Endodermal cell (in vitro differentiated cells): ENCODE data around the gene ASB10. TPM values are rescaled to one million over a fixed set of nuclear protein-coding genes. Genes with fewer than 3 reads are reported as not detected.

Experiments used
- DNase-seq: peaks from one replicate; pipeline ENCODE4 v3.0.0-alpha.2; 2017
- H3K27ac ChIP-seq: 2 replicates; pipeline ENCODE4 v1.5.1; 2013; ENCODE audit warnings: mild to moderate bottlenecking, low read depth, low read length, moderate library complexity
- H3K27me3 ChIP-seq: 2 replicates; pipeline ENCODE4 v1.6.1; 2013; ENCODE audit warnings: mild to moderate bottlenecking, low read length, moderate library complexity; ENCODE audit not compliant: insufficient read depth, control insufficient read depth, poor library complexity, severe bottlenecking
- H3K36me3 ChIP-seq: 2 replicates; pipeline ENCODE4 v1.7.0; 2013; ENCODE audit warnings: mild to moderate bottlenecking, low read length, moderate library complexity; ENCODE audit not compliant: control insufficient read depth, insufficient read depth
- H3K4me1 ChIP-seq: one replicate; pipeline ENCODE4 v1.7.0; 2013; ENCODE audit warnings: low read length; ENCODE audit not compliant: control insufficient read depth, insufficient read depth
- H3K4me3 ChIP-seq: 2 replicates; pipeline ENCODE4 v1.5.1; 2013; ENCODE audit warnings: mild to moderate bottlenecking, low read length, moderate library complexity
- H3K9ac ChIP-seq: 2 replicates; pipeline ENCODE4 v1.6.1; 2013; ENCODE audit warnings: mild to moderate bottlenecking, low read length, moderate library complexity; ENCODE audit not compliant: poor library complexity, severe bottlenecking; ENCODE audit errors: extremely low read depth
- H3K9me3 ChIP-seq: 2 replicates; pipeline ENCODE4 v1.6.1; 2013; ENCODE audit warnings: mild to moderate bottlenecking, low read length, moderate library complexity; ENCODE audit not compliant: control insufficient read depth
- H3K27ac Mint-ChIP-seq: 2 replicates; pipeline ENCODE4 v1.8.0; 2020; ENCODE audit warnings: mixed read lengths
- H3K27me3 Mint-ChIP-seq: 2 replicates; pipeline ENCODE4 v1.8.0; 2021; ENCODE audit warnings: mild to moderate bottlenecking, mixed read lengths; ENCODE audit not compliant: insufficient read depth
- H3K36me3 Mint-ChIP-seq: 2 replicates; pipeline ENCODE4 v1.8.0; 2020; ENCODE audit warnings: low read depth, mixed read lengths
- H3K4me1 Mint-ChIP-seq: 2 replicates; pipeline ENCODE4 v1.8.0; 2020; ENCODE audit warnings: mixed read lengths
- H3K4me3 Mint-ChIP-seq: 2 replicates; pipeline ENCODE4 v1.8.0; 2020; ENCODE audit warnings: mild to moderate bottlenecking, moderate library complexity, mixed read lengths
- H3K9me3 Mint-ChIP-seq: 2 replicates; pipeline ENCODE4 v1.8.0; 2020; ENCODE audit warnings: mild to moderate bottlenecking, mixed read lengths
- WGBS, 2 experiments: methylation state at CpG; one replicate each; pipeline versions ENCODE4 v1.1.5 to v1.1.7; 2013; ENCODE audit warnings: missing lambda C conversion rate in 2 of 2, mixed read lengths in 1 of 2; ENCODE audit not compliant: insufficient coverage in 1 of 2, insufficient read length in 1 of 2; 5-methylcytosine and 5-hydroxymethylcytosine counted together
- total RNA-seq, 2 donors: library from RNA; stranded (reverse); fragmentation: NEBNext Ultra II Directional in 1 of 2; extraction: Animal tissue kit (Norgen Biotek cat#: 25700) in 1 of 2; gene quantifications; 2 replicates in 1 of 2; 3 replicates in 1 of 2; pipeline ENCODE4 v1.2.1, GENCODE V29; 2021
- TF ChIP-seq, protein P1 (sequence below): fragments of 200-600 bp; sonication (generic); conservative IDR thresholded peaks from 2 replicates; pipeline ENCODE4 v1.5.0; 2021; ENCODE audit warnings: antibody characterized with exemption, mild to moderate bottlenecking

Gene ASB10
- total RNA-seq, 2 donors from 2014 or later, result not detected

DNA sequence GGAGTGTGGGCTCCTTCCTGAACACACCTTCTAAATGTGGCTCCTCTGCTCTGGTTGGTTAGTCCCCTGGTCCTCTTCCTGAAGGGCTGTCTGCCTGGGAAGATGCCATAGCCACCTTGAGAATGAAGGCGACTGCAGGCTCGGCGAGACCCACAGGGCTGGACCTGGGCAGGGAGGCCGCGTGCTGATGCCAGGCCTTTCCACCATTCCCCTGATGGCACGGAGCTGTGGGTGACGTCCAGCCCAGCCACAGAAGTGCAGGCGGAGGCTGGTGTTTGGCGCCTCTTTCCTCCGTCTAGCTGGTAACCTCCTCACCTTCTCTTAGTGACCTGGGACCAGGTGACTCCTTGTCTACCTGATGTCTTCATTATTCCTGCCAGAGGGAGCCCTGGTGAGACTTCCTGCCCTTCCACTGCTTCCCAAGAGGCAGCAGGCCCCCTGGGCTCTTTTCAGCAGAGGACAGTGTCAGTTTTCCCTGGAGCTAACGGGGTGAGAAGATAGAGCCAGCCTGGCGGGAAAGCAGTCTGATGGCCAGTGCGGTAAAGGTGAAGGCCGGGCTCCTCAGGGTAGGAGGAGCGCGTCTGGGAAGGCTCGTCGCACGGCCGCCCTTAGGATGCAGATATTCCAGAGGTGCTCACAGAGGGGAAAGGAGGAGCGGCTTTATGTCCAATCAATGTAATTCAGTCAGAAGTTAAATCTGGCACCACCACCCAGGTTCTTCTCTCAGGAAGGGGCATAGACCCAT is 54.4 kb downstream of the ASB10 start:
- Histone ChIP-seq H3K9me3 (no peaks in the 10 kb centered on the region), H3K9ac (no peak overlapping the region), H3K27me3 (no peaks in the 10 kb centered on the region), H3K27ac (no peak overlapping the region), H3K4me1 (no peaks in the 10 kb centered on the region), H3K4me3 (no peak overlapping the region), H3K36me3 (peaks cover 57% of the 10 kb centered on the region)
- no peak overlapping the region for H3K4me3 Mint-ChIP-seq
- H3K36me3 Mint-ChIP-seq, result peaks cover 56% of the 10 kb centered on the region
- 93 to 97% methylated on average over 17 to 21 of the region's 21 CpGs for WGBS, 2 experiments
- no peak overlapping the region for H3K27ac Mint-ChIP-seq
- no peaks in the 10 kb centered on the region for H3K27me3 Mint-ChIP-seq
- no peak for DNase-seq
- TF ChIP-seq, protein P1, sequence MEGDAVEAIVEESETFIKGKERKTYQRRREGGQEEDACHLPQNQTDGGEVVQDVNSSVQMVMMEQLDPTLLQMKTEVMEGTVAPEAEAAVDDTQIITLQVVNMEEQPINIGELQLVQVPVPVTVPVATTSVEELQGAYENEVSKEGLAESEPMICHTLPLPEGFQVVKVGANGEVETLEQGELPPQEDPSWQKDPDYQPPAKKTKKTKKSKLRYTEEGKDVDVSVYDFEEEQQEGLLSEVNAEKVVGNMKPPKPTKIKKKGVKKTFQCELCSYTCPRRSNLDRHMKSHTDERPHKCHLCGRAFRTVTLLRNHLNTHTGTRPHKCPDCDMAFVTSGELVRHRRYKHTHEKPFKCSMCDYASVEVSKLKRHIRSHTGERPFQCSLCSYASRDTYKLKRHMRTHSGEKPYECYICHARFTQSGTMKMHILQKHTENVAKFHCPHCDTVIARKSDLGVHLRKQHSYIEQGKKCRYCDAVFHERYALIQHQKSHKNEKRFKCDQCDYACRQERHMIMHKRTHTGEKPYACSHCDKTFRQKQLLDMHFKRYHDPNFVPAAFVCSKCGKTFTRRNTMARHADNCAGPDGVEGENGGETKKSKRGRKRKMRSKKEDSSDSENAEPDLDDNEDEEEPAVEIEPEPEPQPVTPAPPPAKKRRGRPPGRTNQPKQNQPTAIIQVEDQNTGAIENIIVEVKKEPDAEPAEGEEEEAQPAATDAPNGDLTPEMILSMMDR, result no peak
- no peaks in the 10 kb centered on the region for H3K9me3 Mint-ChIP-seq
- peaks cover 6% of the 10 kb centered on the region for H3K4me1 Mint-ChIP-seq

DNA sequence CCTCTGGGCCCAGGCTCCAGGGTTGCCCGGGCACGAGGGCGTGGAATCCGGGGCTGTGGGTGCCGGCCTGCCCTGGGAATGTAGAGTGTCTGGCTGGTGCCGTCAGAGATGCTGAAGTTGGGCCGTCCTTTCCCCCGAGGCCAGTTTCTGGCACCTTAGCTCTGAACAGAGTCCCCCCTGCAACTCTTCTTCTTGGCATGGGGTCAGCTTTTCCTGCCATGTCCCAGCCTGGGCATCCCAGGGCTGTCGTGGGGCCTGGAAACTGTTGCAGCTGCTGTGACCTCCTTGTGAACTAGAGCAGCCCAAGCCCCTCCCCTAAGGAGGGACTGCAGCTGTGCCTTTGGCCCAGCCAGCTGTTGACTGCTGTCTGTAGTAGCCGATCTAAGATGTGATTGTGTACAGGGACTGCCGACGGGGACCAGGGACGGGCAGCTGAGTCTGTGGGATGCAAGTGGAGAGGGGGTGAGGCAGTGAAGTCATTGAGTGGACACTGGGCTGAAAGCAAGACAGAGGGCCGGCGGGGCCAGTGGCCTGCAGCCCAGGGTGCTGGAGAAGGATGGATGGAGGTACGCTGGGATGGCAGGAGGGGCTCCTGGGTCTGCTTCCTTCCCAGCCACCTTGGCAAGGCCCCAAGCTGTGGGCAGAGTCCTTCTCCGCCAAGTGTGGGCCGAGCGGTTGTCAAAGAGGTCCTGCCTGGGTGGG is 55.3 kb downstream of the ASB10 start:
- no peaks in the 10 kb centered on the region for H3K27me3 Mint-ChIP-seq

DNA sequence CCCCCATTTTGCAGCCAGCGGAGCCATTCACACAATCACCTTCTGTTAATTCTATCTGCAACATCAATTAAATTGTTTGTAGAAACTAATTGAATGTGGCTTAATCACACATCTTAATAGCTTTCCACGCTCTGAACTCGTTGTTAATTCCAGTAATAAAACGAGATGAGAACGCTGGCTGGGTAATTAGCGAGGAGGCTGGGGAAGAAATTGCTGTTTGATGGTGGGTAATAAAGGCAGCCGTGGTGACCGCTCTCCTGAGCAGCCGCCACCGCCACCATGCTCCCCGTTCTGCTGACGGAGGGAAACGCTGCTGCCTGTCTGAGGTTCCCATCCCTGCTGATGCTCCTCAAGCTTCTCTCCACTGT is 55.8 kb downstream of the ASB10 start:
- TF ChIP-seq, protein P1, result no peak
- H3K36me3 Mint-ChIP-seq, result peaks cover 51% of the 10 kb centered on the region
- no peaks in the 10 kb centered on the region for H3K27me3 ChIP-seq
- H3K4me1 ChIP-seq, result peaks cover 4% of the 10 kb centered on the region
- no peak overlapping the region for H3K9ac ChIP-seq
- H3K27me3 Mint-ChIP-seq, result no peaks in the 10 kb centered on the region
- WGBS, 2 experiments, result 94 to 96% methylated on average over 10 to 13 of the region's 13 CpGs
- H3K4me3 Mint-ChIP-seq, result no peak overlapping the region
- H3K9me3 ChIP-seq, result no peaks in the 10 kb centered on the region
- H3K36me3 ChIP-seq, result peaks cover 56% of the 10 kb centered on the region
- H3K9me3 Mint-ChIP-seq, result no peaks in the 10 kb centered on the region
- no peak overlapping the region for H3K27ac ChIP-seq
- no peaks in the 10 kb centered on the region for H3K4me1 Mint-ChIP-seq
- no peak overlapping the region for H3K4me3 ChIP-seq
- DNase-seq, result no peak
- no peak overlapping the region for H3K27ac Mint-ChIP-seq

More for the DNA sequence above, 55.3 kb downstream of the ASB10 start:
- TF ChIP-seq, protein P1, result no peak
- no peak overlapping the region for H3K27ac ChIP-seq
- H3K4me1 ChIP-seq, result peaks cover under 1% of the 10 kb centered on the region
- Mint-ChIP-seq H3K36me3 (peaks cover 57% of the 10 kb centered on the region), H3K9me3 (no peaks in the 10 kb centered on the region), H3K4me3 (no peak overlapping the region), H3K4me1 (peaks cover 3% of the 10 kb centered on the region), H3K27ac (no peak overlapping the region)
- WGBS, 2 experiments, result 95 to 96% methylated on average over 16 to 19 of the region's 19 CpGs
- no peak overlapping the region for H3K4me3 ChIP-seq
- no peaks in the 10 kb centered on the region for H3K9me3 ChIP-seq
- peaks cover 59% of the 10 kb centered on the region for H3K36me3 ChIP-seq
- H3K27me3 ChIP-seq, result no peaks in the 10 kb centered on the region
- H3K9ac ChIP-seq, result no peak overlapping the region
- DNase-seq, result no peak
